ENCODE measurements around the gene DENND6B.

Gene DENND6B

DNA sequence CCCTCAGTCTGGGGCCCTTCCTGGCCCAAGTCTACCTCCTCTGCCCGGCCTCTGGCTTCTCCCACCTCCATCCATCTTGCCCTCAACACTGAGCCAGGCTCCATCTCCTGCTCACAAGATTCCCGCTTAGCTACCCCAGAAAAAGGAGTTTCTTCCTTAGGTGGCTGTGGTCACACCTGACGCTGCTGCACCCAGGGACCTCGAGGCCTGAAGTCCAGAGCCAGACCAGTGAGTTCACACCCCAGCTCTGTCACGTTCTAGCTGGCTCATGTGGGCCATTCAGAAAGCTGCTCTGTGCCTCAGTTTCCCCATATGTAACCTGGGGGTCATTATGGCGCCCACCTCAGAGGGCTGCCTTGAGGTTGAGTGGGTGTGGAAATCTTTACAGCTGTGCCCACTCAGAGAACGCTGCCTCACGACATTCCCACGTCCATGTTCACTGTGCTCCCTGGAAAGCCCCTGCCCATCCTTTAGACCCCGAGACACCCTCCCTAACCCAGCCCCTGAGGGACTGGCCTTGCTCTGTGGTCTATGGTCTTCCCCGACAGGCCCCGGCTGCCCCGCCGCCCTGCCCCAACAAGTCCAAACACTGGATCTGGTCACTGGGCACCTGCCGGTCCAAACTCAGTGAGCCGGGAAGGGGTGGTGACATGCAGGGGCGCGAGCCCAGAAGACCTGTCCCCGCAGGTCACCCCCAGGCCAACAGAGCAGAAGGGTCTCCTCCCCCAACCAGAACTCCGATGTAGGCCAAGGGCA lies 29.1 kb downstream of the DENND6B start:
- H3K27ac ChIP-seq = peak overlapping the region; percentile 100
- no peak for DNase-seq (ENCODE audit: low spot score)
- CTCF ChIA-PET = no interaction called here
- TF ChIP-seq CTCF (conservative IDR thresholded peaks at IDR 0.05; ENCODE audit: low read depth) = no peak
- POLR2A ChIA-PET (ENCODE audit: low non-redundant PET) = interaction anchor here (0.6 kb wide), 1 partner anchor 15 kb away, joined by 3 read pairs; no protein-coding TSS in a partner anchor

DNA sequence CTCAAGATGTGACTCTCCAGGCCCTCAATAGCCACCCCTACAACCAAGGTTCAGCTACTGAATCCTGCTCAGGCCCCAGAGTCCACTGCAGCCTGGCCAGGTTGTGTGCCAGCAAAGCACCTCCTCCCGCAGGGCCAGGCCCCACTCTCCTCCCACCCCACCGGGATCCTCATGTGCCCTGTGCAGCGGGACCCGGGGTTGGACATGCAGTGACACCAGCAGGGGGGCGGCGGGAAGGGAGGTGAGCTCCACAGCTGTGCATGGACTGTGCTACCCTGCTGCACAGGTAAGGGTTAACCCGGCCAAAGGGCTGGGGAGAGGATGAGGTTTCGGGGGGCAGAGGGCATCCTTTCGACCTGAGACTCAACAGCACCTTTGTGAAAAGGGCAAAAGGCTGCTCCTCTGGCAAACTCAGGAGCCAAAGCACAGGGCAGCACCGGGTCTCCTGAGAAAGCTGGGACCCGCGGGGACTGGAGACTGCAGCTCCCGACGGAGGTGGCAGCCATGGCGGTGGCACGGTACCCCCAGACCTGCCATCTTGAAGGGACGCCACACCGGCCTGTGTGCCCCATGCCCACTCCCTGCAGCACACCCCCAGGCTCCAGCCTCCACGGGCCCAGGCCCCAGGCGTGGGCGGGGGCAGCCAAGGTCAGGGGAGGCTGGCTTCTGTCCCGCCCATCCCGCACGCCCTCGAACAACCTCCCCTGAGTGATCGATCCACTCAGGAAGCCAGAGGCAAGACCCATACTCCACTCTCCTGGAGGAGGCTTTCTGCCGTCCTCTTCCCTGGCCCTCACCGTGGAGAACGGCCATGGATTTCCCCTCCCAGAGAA lies 29.9 kb downstream of the DENND6B start:
- ChIA-PET CTCF (no interaction called here), POLR2A (ENCODE audit: low non-redundant PET) (no interaction called here)
- no peak for DNase-seq (ENCODE audit: low spot score)
- H3K27ac ChIP-seq = peak overlapping the region; percentile 100
- TF ChIP-seq CTCF (conservative IDR thresholded peaks at IDR 0.05; ENCODE audit: low read depth) = no peak

GRCh38 chr22:50294319-50294656 lies 32.5 kb downstream of the DENND6B start:
- TF ChIP-seq CTCF (conservative IDR thresholded peaks at IDR 0.05; ENCODE audit: low read depth) = no peak
- H3K27ac ChIP-seq = peak overlapping the region; percentile 100
- ChIA-PET POLR2A (ENCODE audit: low non-redundant PET) (interaction anchor here (0.8 to 0.9 kb wide), 2 partner anchors 11 to 18 kb away, joined by 3 read pairs; no protein-coding TSS in a partner anchor), CTCF (interaction anchor here (0.8 kb wide), 1 partner anchor 22 kb away, joined by 3 read pairs; no protein-coding TSS in a partner anchor)
- DNase-seq (ENCODE audit: low spot score) = no peak

DNA sequence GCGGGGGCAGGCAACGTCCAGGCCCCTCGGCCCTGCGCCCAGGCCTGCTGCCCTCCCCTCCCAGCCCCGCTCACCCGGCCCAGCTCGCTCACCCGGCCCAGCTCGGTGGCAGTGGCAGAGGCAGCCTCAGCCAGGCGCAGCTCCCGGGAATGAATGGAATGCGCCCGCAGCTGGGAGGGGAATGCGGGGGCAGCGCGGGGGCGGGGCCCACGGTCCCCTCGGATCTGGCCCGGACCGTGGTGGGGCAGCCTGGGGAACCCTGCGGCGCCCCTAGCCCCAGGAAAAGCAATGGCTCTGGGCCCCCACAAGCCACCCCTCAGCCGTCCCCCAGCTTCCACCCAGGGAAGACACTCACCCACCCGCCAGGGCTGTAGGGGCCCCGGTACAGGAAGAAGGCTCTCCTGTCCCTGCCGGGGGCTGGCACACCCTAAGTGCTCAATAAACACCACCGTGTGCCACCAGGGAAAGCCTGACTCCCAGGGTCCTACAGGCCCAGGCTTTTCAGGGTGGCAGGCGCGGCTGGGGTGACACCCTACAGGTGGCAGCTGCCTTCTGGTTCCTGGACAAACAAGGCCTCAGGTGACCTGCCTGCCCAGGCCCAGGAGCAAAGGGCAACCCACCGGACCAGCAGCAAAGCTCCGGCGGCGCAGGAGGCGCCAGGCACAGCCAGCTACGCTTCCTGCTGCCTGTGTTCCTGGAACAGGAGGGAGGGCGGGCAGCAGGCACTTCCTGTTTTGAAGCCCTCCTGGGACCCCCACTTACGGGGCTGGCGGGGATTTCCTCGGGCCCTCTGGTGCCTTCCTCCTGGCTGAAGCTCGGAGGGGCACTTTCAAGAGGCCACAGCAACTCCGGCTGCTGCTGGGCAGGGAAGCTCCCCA lies 33.1 kb downstream of the DENND6B start:
- TF ChIP-seq CTCF (conservative IDR thresholded peaks at IDR 0.05; ENCODE audit: low read depth) = no peak
- ChIA-PET POLR2A (ENCODE audit: low non-redundant PET) (interaction anchor here (0.8 to 0.9 kb wide), 2 partner anchors 12 to 19 kb away, joined by 3 read pairs; no protein-coding TSS in a partner anchor), CTCF (interaction anchor here (0.8 to 1.6 kb wide), 2 partner anchors 9 to 21 kb away, joined by 3 to 5 read pairs; no protein-coding TSS in a partner anchor)
- peak overlapping the region; percentile 100 for H3K27ac ChIP-seq
- no peak for DNase-seq (ENCODE audit: low spot score)

GRCh38 chr22:50292643-50293440 lies 34.0 kb downstream of the DENND6B start:
- peak overlapping the region; percentile 100 for H3K27ac ChIP-seq
- POLR2A ChIA-PET (ENCODE audit: low non-redundant PET) = no interaction called here
- CTCF ChIA-PET = interaction anchor here (1.6 kb wide), 1 partner anchor 10 kb away, joined by 5 read pairs; no protein-coding TSS in a partner anchor
- no peak for TF ChIP-seq CTCF (conservative IDR thresholded peaks at IDR 0.05; ENCODE audit: low read depth)
- DNase-seq (ENCODE audit: low spot score) = no peak

Measured in RWPE1 (cell line).